ENCODE data around the gene NDUFB7.
"Not testable (repeated sequence)": the region's sequence is repeated elsewhere in the genome, so short reads cannot be mapped to it uniquely, and the experiment has no call there.

The NDUFB7 gene

GRCh38 chr19:14570864-14571527, 870 bp downstream of the NDUFB7 start:
- H3K27ac ChIP-seq (ENCODE audit: low read length): no peak overlapping the region
- H3K9me3 ChIP-seq (ENCODE audit: control insufficient read depth in 2 of 2, low read length in 2 of 2): no peaks in the 10 kb centered on the region
- H3K9ac ChIP-seq (ENCODE audit: low read length in 2 of 2): peak overlapping the region; percentile 77 to 83
- no peaks in the 10 kb centered on the region for H3K27me3 ChIP-seq (ENCODE audit: control insufficient read depth in 1 of 2, insufficient read depth in 2 of 2, low read length in 2 of 2)
- peaks cover 0 to 2% of the 10 kb centered on the region in 2 donors for H3K36me3 ChIP-seq (ENCODE audit: control insufficient read depth in 2 of 2, insufficient read depth in 2 of 2, low read length in 2 of 2)
- peaks cover 21% of the 10 kb centered on the region for H3K4me1 ChIP-seq (ENCODE audit: control insufficient read depth, insufficient read depth, low read length)
- H3K4me3 ChIP-seq (ENCODE audit: low read length in 2 of 2): peak overlapping the region; percentile 86 to 99

GRCh38 chr19:14567079-14567478, 4.8 kb downstream of the NDUFB7 start:
- Histone ChIP-seq H3K27me3 (ENCODE audit: control insufficient read depth in 1 of 2, insufficient read depth in 2 of 2, low read length in 2 of 2) (no peaks in the 10 kb centered on the region), H3K36me3 (ENCODE audit: control insufficient read depth in 2 of 2, insufficient read depth in 2 of 2, low read length in 2 of 2) (peaks cover 0 to 2% of the 10 kb centered on the region in 2 donors), H3K4me3 (ENCODE audit: low read length in 2 of 2) (no peak overlapping the region), H3K4me1 (ENCODE audit: control insufficient read depth, insufficient read depth, low read length) (peaks cover 25% of the 10 kb centered on the region), H3K9me3 (ENCODE audit: control insufficient read depth in 2 of 2, low read length in 2 of 2) (no peaks in the 10 kb centered on the region), H3K9ac (ENCODE audit: low read length in 2 of 2) (no peak overlapping the region), H3K27ac (ENCODE audit: low read length) (no peak overlapping the region)

GRCh38 chr19:14566712-14567077, 5.2 kb downstream of the NDUFB7 start:
- no peak overlapping the region for H3K4me3 ChIP-seq (ENCODE audit: low read length in 2 of 2)
- no peaks in the 10 kb centered on the region for H3K9me3 ChIP-seq (ENCODE audit: control insufficient read depth in 2 of 2, low read length in 2 of 2)
- H3K27ac ChIP-seq (ENCODE audit: low read length): no peak overlapping the region
- no peaks in the 10 kb centered on the region for H3K27me3 ChIP-seq (ENCODE audit: control insufficient read depth in 1 of 2, insufficient read depth in 2 of 2, low read length in 2 of 2)
- H3K4me1 ChIP-seq (ENCODE audit: control insufficient read depth, insufficient read depth, low read length): peaks cover 29% of the 10 kb centered on the region
- H3K36me3 ChIP-seq (ENCODE audit: control insufficient read depth in 2 of 2, insufficient read depth in 2 of 2, low read length in 2 of 2): peaks cover 0 to 2% of the 10 kb centered on the region in 2 donors
- H3K9ac ChIP-seq (ENCODE audit: low read length in 2 of 2): no peak overlapping the region

GRCh38 chr19:14565765-14566711, 5.8 kb downstream of the NDUFB7 start:
- no peaks in the 10 kb centered on the region for H3K9me3 ChIP-seq (ENCODE audit: control insufficient read depth in 2 of 2, low read length in 2 of 2)
- H3K36me3 ChIP-seq (ENCODE audit: control insufficient read depth in 2 of 2, insufficient read depth in 2 of 2, low read length in 2 of 2): peaks cover 0 to 2% of the 10 kb centered on the region in 2 donors
- H3K27me3 ChIP-seq (ENCODE audit: control insufficient read depth in 1 of 2, insufficient read depth in 2 of 2, low read length in 2 of 2): no peaks in the 10 kb centered on the region
- H3K4me1 ChIP-seq (ENCODE audit: control insufficient read depth, insufficient read depth, low read length): peaks cover 24% of the 10 kb centered on the region
- no peak overlapping the region for H3K4me3 ChIP-seq (ENCODE audit: low read length in 2 of 2)
- no peak overlapping the region for H3K9ac ChIP-seq (ENCODE audit: low read length in 2 of 2)
- no peak overlapping the region for H3K27ac ChIP-seq (ENCODE audit: low read length)

- Histone ChIP-seq H3K9me3 (ENCODE audit: control insufficient read depth in 2 of 2, low read length in 2 of 2) (no peaks in the 10 kb centered on the region), H3K27me3 (ENCODE audit: control insufficient read depth in 1 of 2, insufficient read depth in 2 of 2, low read length in 2 of 2) (no peaks in the 10 kb centered on the region), H3K36me3 (ENCODE audit: control insufficient read depth in 2 of 2, insufficient read depth in 2 of 2, low read length in 2 of 2) (peaks cover 0 to 2% of the 10 kb centered on the region in 2 donors), H3K9ac (ENCODE audit: low read length in 2 of 2) (no peak overlapping the region), H3K4me1 (ENCODE audit: control insufficient read depth, insufficient read depth, low read length) (peaks cover 21% of the 10 kb centered on the region), H3K27ac (ENCODE audit: low read length) (no peak overlapping the region), H3K4me3 (ENCODE audit: low read length in 2 of 2) (no peak overlapping the region)
Measured at GRCh38 chr19:14565298-14565679, 6.6 kb downstream of the NDUFB7 start.

- not testable (repeated sequence) for H3K27ac ChIP-seq (ENCODE audit: low read length); H3K27me3 ChIP-seq (ENCODE audit: control insufficient read depth in 1 of 2, insufficient read depth in 2 of 2, low read length in 2 of 2); H3K9ac ChIP-seq (ENCODE audit: low read length in 2 of 2); H3K4me3 ChIP-seq (ENCODE audit: low read length in 2 of 2); H3K9me3 ChIP-seq (ENCODE audit: control insufficient read depth in 2 of 2, low read length in 2 of 2); H3K36me3 ChIP-seq (ENCODE audit: control insufficient read depth in 2 of 2, insufficient read depth in 2 of 2, low read length in 2 of 2)
- peaks cover 19% of the 10 kb centered on the region for H3K4me1 ChIP-seq (ENCODE audit: control insufficient read depth, insufficient read depth, low read length)
Measured at GRCh38 chr19:14564652-14565297, 7.1 kb downstream of the NDUFB7 start.

- Histone ChIP-seq H3K36me3 (ENCODE audit: control insufficient read depth in 2 of 2, insufficient read depth in 2 of 2, low read length in 2 of 2) (peaks cover 0 to 2% of the 10 kb centered on the region in 2 donors), H3K27me3 (ENCODE audit: control insufficient read depth in 1 of 2, insufficient read depth in 2 of 2, low read length in 2 of 2) (no peaks in the 10 kb centered on the region), H3K4me3 (ENCODE audit: low read length in 2 of 2) (no peak overlapping the region), H3K9me3 (ENCODE audit: control insufficient read depth in 2 of 2, low read length in 2 of 2) (no peaks in the 10 kb centered on the region), H3K4me1 (ENCODE audit: control insufficient read depth, insufficient read depth, low read length) (peaks cover 13% of the 10 kb centered on the region), H3K27ac (ENCODE audit: low read length) (no peak overlapping the region), H3K9ac (ENCODE audit: low read length in 2 of 2) (no peak overlapping the region)
Measured at GRCh38 chr19:14563989-14564651, 7.7 kb downstream of the NDUFB7 start.

- Histone ChIP-seq H3K27me3 (ENCODE audit: control insufficient read depth in 1 of 2, insufficient read depth in 2 of 2, low read length in 2 of 2) (no peaks in the 10 kb centered on the region), H3K9me3 (ENCODE audit: control insufficient read depth in 2 of 2, low read length in 2 of 2) (no peaks in the 10 kb centered on the region), H3K36me3 (ENCODE audit: control insufficient read depth in 2 of 2, insufficient read depth in 2 of 2, low read length in 2 of 2) (peaks cover 0 to 2% of the 10 kb centered on the region in 2 donors), H3K9ac (ENCODE audit: low read length in 2 of 2) (no peak overlapping the region), H3K4me3 (ENCODE audit: low read length in 2 of 2) (no peak overlapping the region), H3K27ac (ENCODE audit: low read length) (no peak overlapping the region), H3K4me1 (ENCODE audit: control insufficient read depth, insufficient read depth, low read length) (peaks cover 13% of the 10 kb centered on the region)
Measured at GRCh38 chr19:14563590-14563926, 8.3 kb downstream of the NDUFB7 start.

GRCh38 chr19:14562660-14563589, 8.9 kb downstream of the NDUFB7 start:
- H3K4me3 ChIP-seq (ENCODE audit: low read length in 2 of 2): no peak overlapping the region
- H3K9me3 ChIP-seq (ENCODE audit: control insufficient read depth in 2 of 2, low read length in 2 of 2): no peaks in the 10 kb centered on the region
- no peaks in the 10 kb centered on the region for H3K36me3 ChIP-seq (ENCODE audit: control insufficient read depth in 2 of 2, insufficient read depth in 2 of 2, low read length in 2 of 2)
- no peak overlapping the region for H3K27ac ChIP-seq (ENCODE audit: low read length)
- peaks cover 13% of the 10 kb centered on the region for H3K4me1 ChIP-seq (ENCODE audit: control insufficient read depth, insufficient read depth, low read length)
- no peak overlapping the region for H3K9ac ChIP-seq (ENCODE audit: low read length in 2 of 2)
- H3K27me3 ChIP-seq (ENCODE audit: control insufficient read depth in 1 of 2, insufficient read depth in 2 of 2, low read length in 2 of 2): no peaks in the 10 kb centered on the region

All from stomach smooth muscle (tissue), 2 donors.